Measurements from ENCODE around the gene BRINP1.

Gene BRINP1, protein sequence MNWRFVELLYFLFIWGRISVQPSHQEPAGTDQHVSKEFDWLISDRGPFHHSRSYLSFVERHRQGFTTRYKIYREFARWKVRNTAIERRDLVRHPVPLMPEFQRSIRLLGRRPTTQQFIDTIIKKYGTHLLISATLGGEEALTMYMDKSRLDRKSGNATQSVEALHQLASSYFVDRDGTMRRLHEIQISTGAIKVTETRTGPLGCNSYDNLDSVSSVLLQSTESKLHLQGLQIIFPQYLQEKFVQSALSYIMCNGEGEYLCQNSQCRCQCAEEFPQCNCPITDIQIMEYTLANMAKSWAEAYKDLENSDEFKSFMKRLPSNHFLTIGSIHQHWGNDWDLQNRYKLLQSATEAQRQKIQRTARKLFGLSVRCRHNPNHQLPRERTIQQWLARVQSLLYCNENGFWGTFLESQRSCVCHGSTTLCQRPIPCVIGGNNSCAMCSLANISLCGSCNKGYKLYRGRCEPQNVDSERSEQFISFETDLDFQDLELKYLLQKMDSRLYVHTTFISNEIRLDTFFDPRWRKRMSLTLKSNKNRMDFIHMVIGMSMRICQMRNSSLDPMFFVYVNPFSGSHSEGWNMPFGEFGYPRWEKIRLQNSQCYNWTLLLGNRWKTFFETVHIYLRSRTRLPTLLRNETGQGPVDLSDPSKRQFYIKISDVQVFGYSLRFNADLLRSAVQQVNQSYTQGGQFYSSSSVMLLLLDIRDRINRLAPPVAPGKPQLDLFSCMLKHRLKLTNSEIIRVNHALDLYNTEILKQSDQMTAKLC

DNA sequence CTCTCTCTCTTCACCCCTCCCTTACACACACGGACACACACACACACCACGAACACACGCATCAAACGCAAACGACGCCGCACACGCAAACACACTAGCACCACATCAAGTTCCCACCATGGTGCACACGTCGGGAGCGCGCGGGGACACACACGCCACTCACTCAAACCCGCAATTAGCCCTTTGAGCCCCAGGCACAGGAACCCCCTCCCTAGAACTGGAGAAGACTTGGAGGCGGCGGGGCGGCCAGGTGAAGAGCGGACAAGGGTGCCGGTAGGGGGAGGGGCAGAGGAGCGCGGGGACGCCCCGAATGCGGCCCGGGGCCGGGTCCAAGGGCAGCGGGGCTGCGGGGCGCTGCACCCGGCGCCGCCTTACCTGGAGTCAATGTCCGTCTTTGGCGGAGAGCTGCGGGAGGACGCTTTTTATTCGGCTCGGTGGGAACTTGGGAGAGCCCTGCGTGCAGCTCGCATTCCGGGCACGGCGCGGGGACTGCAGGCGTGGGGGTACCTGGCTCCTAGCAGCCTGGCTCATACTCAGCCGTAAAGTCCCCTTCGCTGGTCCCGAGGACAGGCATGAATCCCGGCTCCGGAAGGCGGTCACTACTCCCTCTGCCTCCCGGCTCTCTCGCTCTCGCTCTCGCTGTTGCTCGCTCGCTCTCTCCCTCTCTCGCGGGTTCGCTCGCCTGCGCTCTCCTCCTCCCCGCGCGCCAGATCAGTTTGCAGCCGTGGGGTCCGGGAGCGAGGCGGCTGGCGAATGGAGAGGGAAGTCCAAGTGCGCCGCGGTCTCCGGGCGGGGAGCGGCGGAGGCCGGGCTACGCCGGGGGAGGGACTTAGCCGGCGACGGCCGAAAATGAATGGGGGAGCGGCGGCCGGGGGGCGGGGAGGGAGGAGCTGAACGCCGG lies at the start of gene BRINP1:
TSS of gene BRINP1 (minus strand) at position 755 of the 901 bp plus-strand sequence. CDS start 56,080 bp downstream, outside the sequence.
- no peak for TF ChIP-seq ZFX (IDR thresholded peaks at IDR 0.05; ENCODE audit: borderline replicate concordance)
- TF ChIP-seq, protein P1, sequence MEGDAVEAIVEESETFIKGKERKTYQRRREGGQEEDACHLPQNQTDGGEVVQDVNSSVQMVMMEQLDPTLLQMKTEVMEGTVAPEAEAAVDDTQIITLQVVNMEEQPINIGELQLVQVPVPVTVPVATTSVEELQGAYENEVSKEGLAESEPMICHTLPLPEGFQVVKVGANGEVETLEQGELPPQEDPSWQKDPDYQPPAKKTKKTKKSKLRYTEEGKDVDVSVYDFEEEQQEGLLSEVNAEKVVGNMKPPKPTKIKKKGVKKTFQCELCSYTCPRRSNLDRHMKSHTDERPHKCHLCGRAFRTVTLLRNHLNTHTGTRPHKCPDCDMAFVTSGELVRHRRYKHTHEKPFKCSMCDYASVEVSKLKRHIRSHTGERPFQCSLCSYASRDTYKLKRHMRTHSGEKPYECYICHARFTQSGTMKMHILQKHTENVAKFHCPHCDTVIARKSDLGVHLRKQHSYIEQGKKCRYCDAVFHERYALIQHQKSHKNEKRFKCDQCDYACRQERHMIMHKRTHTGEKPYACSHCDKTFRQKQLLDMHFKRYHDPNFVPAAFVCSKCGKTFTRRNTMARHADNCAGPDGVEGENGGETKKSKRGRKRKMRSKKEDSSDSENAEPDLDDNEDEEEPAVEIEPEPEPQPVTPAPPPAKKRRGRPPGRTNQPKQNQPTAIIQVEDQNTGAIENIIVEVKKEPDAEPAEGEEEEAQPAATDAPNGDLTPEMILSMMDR (IDR thresholded peaks at IDR 0.05) = no peak
- no peak within 1 kb of the TSS for H3K27ac ChIP-seq

DNA sequence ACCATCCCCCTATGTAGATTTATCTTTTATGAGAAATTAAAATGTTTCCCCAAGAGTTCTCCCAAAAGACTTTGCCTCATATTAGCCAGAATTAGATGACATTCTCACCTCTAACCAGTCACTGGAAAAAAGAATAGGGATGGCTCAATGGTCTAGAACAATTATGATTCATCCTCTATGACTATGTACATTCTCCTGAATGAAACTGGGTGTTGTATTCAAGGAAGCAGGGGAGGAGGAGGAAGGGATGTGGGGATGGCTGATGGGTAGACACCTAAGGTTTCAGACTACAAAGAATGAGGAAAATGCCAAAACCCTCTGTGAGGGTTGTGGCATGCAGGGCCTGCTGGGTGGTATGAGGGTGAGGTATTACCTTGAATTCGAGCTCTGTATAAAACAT lies 49.5 kb upstream of the BRINP1 start:
- no peak overlapping the region for H3K27ac ChIP-seq
- TF ChIP-seq ZFX (IDR thresholded peaks at IDR 0.05; ENCODE audit: borderline replicate concordance) = no peak
- TF ChIP-seq, protein P1 (IDR thresholded peaks at IDR 0.05) = no peak

DNA sequence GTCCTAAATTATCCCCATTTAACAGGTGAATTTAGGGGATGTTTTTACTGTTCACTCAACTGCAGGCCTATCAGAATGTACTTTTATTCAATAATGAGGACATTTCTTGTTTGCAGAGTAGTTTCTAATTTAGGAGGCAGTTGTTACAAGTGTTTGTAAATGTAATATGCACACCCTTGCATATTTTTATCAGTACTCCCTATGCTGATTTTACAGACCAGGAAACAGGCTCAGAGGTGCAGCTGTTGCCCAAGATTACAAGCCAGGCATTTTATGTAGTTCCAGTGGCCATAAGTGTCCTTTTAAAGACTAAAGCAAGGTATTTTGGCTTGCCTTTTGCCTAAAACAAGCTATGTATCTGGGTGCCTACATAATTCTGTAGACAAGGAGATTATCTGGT lies 47.6 kb upstream of the BRINP1 start:
- no peak for TF ChIP-seq ZFX (IDR thresholded peaks at IDR 0.05; ENCODE audit: borderline replicate concordance)
- TF ChIP-seq, protein P1 (IDR thresholded peaks at IDR 0.05) = no peak
- no peak overlapping the region for H3K27ac ChIP-seq

DNA sequence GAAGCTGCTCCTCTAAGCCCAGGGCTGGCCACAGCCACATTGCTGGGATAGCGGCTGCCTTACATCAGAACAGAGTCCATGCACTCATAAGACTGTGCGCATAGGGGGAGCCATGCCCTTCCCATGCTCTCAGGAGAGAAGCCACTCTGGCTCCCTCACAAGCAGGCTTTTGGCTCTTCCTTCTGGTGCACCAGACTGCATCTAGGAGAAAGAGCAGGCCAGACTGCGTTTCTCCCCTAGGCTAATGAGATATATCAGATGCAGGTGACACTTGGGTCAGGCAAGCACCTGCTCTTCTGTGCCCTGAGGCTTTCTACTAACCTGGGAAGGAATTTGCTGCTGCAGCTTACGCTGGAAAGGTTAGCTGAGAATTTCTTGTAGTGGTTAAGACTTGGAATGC lies 43.2 kb upstream of the BRINP1 start:
- TF ChIP-seq ZFX (IDR thresholded peaks at IDR 0.05; ENCODE audit: borderline replicate concordance) = no peak
- TF ChIP-seq, protein P1 (IDR thresholded peaks at IDR 0.05) = no peak
- no peak overlapping the region for H3K27ac ChIP-seq

DNA sequence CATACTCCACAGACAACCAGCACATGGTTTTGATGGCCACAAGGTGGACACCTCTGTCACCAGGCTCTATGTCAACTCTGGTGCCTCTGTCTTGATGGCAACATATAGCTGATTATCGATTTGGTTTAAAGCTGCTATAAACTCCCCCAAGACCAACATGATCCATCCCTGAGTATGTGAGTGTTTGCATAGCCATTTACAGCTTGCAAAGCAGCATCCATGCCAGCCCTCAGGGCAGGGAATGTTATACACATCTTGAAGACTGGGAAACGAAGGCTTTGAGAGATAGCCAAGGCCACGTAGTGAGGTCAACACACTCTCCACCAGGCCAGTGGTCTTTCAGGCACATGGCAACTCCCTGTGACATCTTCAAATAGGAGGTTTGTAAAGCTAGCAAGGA lies 40.3 kb upstream of the BRINP1 start:
- H3K27ac ChIP-seq = no peak overlapping the region
- no peak for TF ChIP-seq ZFX (IDR thresholded peaks at IDR 0.05; ENCODE audit: borderline replicate concordance)
- TF ChIP-seq, protein P1 (IDR thresholded peaks at IDR 0.05) = no peak

DNA sequence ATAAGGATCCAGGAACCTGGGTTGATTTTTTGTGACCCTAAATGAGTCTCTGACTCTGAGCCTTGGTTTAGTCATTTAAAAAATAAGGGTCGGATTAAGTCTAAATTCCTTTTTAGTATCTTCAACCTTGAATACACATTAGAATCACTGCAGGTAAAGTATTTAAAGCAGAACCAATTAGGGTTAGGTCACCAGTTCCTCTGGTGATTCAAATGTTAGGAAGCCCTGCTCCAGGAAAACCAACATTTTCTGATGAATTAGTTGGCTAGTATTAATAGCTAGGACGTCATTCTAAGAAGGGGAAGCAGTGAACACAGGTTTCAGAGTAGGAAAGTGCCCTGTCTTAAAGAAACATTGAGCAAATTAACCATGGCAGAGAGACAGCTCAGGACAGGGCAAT lies 31.4 kb upstream of the BRINP1 start:
- no peak overlapping the region for H3K27ac ChIP-seq
- TF ChIP-seq, protein P1 (IDR thresholded peaks at IDR 0.05) = no peak
- no peak for TF ChIP-seq ZFX (IDR thresholded peaks at IDR 0.05; ENCODE audit: borderline replicate concordance)
